Measurements from ENCODE around the gene FRAS1.
"Not testable (repeated sequence)": the region's sequence is repeated elsewhere in the genome, so short reads cannot be mapped to it uniquely, and the experiment has no call there.

Gene FRAS1

DNA sequence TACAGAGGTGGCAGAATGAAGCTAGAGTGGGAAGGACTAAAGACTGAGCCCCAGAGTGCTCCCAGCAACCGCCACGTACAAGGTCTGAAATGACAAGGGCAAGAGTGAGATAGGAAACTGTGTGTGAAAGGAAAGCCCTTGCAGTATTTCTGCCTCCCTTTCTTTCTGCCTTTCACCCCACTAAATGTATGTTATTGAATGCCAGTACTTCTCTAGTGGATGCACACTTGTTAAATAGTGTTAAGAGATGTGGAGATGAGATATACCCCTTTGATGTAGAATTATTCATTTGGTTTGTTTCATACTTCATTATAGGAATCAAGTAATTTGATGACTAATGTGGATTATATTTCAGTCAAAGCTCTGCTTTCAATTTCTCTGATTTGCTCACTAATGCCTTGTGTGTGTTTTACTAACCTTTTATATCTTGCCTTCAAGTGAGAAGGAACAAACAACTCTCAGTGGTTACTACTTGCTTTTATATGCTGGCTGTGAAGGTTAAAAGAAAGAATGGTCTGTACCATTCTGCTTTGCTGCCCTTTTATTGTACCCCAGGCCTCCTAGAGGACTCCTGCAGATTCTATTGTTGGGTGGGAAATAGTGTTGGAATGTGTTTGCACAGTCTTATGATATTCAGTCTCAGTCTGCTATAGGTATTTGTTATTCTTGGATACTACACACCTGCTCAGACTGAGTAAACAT, 486.5 kb downstream of the FRAS1 start:
- Histone ChIP-seq H3K9me3 (ENCODE audit: low read depth, low read length) (no peaks in the 10 kb centered on the region), H3K9ac (ENCODE audit: insufficient read length) (no peak overlapping the region), H3K4me3 (no peak overlapping the region), H3K36me3 (ENCODE audit: insufficient read depth, low read length) (no peaks in the 10 kb centered on the region), H3K27ac (no peak overlapping the region)
- DNase-seq (ENCODE audit: low read depth, low spot score) = no peak
- TF ChIP-seq POLR2AphosphoS5 (IDR thresholded peaks at IDR 0.05; ENCODE audit: borderline replicate concordance, low read depth, low read length) (no peak), EZH2 (IDR thresholded peaks at IDR 0.05) (no peak), FOXP2 (optimal IDR thresholded peaks at IDR 0.05; ENCODE audit: control extremely low read depth, extremely low read length, insufficient read depth) (no peak)

DNA sequence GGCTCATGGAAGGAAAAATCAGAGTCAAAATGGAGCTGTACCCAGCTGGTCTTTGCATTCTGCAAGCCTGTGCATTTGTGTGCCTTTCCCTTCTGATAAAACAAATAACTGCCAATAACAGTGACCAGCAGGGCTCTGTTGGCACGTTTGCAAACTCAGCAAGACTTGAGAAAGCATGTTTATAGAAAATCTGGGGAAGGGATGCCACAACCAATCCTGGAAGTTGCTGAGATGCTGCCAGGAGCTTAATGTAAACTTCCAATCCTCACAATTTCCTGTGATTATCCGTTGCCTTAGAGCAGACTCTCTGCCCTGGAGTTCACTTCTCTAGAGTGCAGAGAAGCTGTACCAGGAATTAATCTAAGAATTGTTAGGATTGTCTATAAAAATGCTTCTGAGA, 487.6 kb downstream of the FRAS1 start:
- no peak overlapping the region for H3K4me3 ChIP-seq
- H3K27ac ChIP-seq = no peak overlapping the region
- H3K9ac ChIP-seq (ENCODE audit: insufficient read length) = no peak overlapping the region
- DNase-seq (ENCODE audit: low read depth, low spot score) = no peak
- no peaks in the 10 kb centered on the region for H3K36me3 ChIP-seq (ENCODE audit: insufficient read depth, low read length)
- no peaks in the 10 kb centered on the region for H3K9me3 ChIP-seq (ENCODE audit: low read depth, low read length)
- TF ChIP-seq POLR2AphosphoS5 (IDR thresholded peaks at IDR 0.05; ENCODE audit: borderline replicate concordance, low read depth, low read length) (no peak), EZH2 (IDR thresholded peaks at IDR 0.05) (no peak), FOXP2 (optimal IDR thresholded peaks at IDR 0.05; ENCODE audit: control extremely low read depth, extremely low read length, insufficient read depth) (no peak)

DNA sequence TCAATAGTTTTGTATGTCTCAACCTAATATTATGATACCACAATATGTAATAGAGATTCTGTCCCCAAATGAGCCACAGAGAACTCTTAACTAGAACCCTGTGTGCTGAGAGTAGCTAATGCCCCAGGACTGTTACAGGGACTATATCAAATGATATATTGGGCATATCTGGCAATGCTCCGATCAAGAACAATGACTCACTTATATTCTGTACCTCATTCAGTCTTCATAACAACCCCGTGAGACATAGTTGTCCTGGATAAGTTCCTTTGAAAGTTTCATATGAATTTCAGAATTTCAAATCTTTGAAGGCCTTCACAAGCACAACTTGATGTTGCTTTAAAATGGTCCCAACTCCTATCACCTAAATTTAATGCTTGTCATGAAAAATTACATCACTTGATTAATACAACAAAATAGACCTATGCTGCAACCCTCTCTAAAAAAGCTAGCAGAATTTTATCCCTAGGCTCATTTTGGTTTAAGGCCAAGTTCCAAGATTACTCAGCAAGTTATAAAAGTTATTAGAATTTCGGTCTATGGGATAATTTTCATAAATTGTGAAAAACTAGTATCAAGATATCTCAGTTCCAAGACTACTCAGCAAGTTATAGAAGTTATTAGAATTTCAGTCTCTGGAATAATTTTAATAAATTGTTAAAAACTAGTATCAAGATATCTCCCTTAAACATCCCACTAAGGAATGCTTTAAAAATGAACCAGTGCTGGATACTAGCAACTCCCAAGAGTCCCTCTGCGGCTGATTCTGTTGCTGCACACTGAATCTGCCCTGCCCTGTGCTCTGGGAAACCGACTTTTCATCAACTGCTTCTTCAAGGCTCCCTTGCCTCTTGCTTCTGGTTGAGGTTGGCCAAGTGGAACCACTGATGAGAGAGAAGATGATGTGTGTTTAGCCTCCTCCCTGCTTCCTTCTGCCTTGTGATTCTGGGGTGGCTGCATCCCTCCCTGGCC, 488.4 kb downstream of the FRAS1 start:
- Histone ChIP-seq H3K9ac (ENCODE audit: insufficient read length) (no peak overlapping the region), H3K9me3 (ENCODE audit: low read depth, low read length) (no peaks in the 10 kb centered on the region), H3K27ac (no peak overlapping the region), H3K36me3 (ENCODE audit: insufficient read depth, low read length) (no peaks in the 10 kb centered on the region), H3K4me3 (no peak overlapping the region)
- no peak for DNase-seq (ENCODE audit: low read depth, low spot score)
- TF ChIP-seq POLR2AphosphoS5 (IDR thresholded peaks at IDR 0.05; ENCODE audit: borderline replicate concordance, low read depth, low read length) (no peak), FOXP2 (optimal IDR thresholded peaks at IDR 0.05; ENCODE audit: control extremely low read depth, extremely low read length, insufficient read depth) (no peak), EZH2 (IDR thresholded peaks at IDR 0.05) (no peak)

- not testable (repeated sequence) for H3K4me3 ChIP-seq; DNase-seq (ENCODE audit: low read depth, low spot score); H3K27ac ChIP-seq; H3K9me3 ChIP-seq (ENCODE audit: low read depth, low read length); H3K9ac ChIP-seq (ENCODE audit: insufficient read length); H3K36me3 ChIP-seq (ENCODE audit: insufficient read depth, low read length)
These were observed 490.8 kb downstream of the FRAS1 start for GRCh38 chr4:78547899-78548298.

DNA sequence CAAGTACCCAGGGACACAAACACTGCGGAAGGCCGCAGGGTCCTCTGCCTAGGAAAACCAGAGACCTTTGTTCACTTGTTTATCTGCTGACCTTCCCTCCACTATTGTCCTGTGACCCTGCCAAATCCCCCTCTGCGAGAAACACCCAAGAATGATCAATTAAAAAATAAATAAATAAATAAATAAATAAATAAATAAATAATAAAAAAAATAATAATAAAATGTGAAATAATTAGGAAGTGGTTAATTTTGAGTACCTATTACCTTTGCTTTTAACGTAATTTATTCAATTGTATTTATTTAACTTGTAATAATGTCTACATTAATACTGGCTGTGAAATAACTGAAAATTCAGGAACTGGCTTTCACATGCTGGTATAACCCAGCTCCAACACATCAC, 491.8 kb downstream of the FRAS1 start:
- DNase-seq (ENCODE audit: low read depth, low spot score); H3K36me3 ChIP-seq (ENCODE audit: insufficient read depth, low read length); H3K9me3 ChIP-seq (ENCODE audit: low read depth, low read length); H3K4me3 ChIP-seq; H3K27ac ChIP-seq; H3K9ac ChIP-seq (ENCODE audit: insufficient read length): not testable (repeated sequence)

GRCh38 chr4:78551420-78552351, 494.6 kb downstream of the FRAS1 start, which contains the start of gene ANXA3:
ANXA3 (plus strand) TSS chr4:78551770; CDS start chr4:78554474, 2,704 bp downstream.
- Histone ChIP-seq H3K4me3 (no peak within 1 kb of the TSS), H3K9ac (ENCODE audit: insufficient read length) (no peak within 1 kb of the TSS), H3K36me3 (ENCODE audit: insufficient read depth, low read length) (no peaks in the 10 kb centered on the region), H3K9me3 (ENCODE audit: low read depth, low read length) (no peaks in the 10 kb centered on the region), H3K27ac (no peak within 1 kb of the TSS)
- TF ChIP-seq EZH2 (IDR thresholded peaks at IDR 0.05) = no peak
- DNase-seq (ENCODE audit: low read depth, low spot score) = no peak

DNA sequence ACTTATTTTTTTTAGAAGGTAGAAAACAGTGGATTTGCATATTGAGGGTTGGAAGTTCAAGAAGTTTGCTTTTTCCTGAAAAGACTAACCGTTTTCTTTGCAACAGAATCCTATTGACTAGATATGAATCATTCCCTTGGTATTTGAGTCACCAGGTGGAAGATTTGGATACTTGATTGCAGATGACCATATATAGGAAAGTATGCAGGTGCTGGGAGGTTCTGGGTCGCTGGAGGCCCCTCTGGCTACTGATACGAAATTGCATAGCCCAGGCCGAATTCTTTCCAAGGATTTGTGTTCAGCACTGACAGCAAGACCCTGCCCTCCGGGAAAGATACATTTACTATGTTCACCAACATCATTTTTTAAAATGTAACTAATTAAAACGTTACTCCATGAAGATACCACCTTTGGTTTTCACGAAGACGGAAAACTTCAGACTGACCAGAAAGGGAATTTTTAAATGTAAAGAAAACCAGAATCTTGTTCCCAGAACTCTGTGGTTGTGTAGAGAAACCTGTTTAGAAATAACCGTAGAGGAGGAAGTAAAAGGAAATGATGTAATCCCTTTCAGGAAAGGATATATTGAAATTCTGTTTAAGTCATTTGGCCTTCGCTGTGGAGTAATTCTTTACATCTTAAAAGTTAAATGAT, 495.4 kb downstream of the FRAS1 start:
- H3K4me3 ChIP-seq = no peak overlapping the region
- TF ChIP-seq FOXP2 (optimal IDR thresholded peaks at IDR 0.05; ENCODE audit: control extremely low read depth, extremely low read length, insufficient read depth) (no peak), POLR2AphosphoS5 (IDR thresholded peaks at IDR 0.05; ENCODE audit: borderline replicate concordance, low read depth, low read length) (no peak), EZH2 (IDR thresholded peaks at IDR 0.05) (no peak)
- H3K9me3 ChIP-seq (ENCODE audit: low read depth, low read length) = no peaks in the 10 kb centered on the region
- no peak for DNase-seq (ENCODE audit: low read depth, low spot score)
- no peaks in the 10 kb centered on the region for H3K36me3 ChIP-seq (ENCODE audit: insufficient read depth, low read length)
- H3K9ac ChIP-seq (ENCODE audit: insufficient read length) = no peak overlapping the region
- H3K27ac ChIP-seq = no peak overlapping the region

DNA sequence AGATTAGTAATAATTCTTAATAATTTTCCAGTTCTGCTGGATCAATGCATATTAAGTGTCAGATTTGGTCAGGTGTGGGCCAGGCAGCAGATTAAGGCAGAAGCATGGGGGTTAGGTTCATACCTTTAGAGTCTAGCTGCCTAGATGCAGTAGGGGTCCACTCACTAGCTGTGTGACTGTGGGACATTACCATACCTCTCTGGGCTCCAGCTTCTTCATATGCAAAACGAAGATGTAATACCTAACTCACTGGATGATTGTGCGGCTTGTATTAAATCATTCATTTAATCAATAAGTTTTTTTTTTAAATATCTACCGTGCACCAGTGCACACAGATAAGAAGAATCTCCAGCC, 495.9 kb downstream of the FRAS1 start:
- H3K27ac ChIP-seq = no peak overlapping the region
- no peak for TF ChIP-seq POLR2AphosphoS5 (IDR thresholded peaks at IDR 0.05; ENCODE audit: borderline replicate concordance, low read depth, low read length)
- no peak for TF ChIP-seq EZH2 (IDR thresholded peaks at IDR 0.05)
- no peak overlapping the region for H3K4me3 ChIP-seq
- no peak overlapping the region for H3K9ac ChIP-seq (ENCODE audit: insufficient read length)
- no peaks in the 10 kb centered on the region for H3K36me3 ChIP-seq (ENCODE audit: insufficient read depth, low read length)
- H3K9me3 ChIP-seq (ENCODE audit: low read depth, low read length) = no peaks in the 10 kb centered on the region
- no peak for DNase-seq (ENCODE audit: low read depth, low spot score)
